Stimulated activated CD4-positive, alpha-beta T cell treated with anti-CD3 and anti-CD28 coated beads, Interleukin-15, amount 100 ng/mL, for 24 hours (primary cell): Measurements from ENCODE around the gene TOR1B.
"Not testable (repeated sequence)": the region's sequence is repeated elsewhere in the genome, so short reads cannot be mapped to it uniquely, and the experiment has no call there.

Source experiments
- DNase-seq: peaks from one replicate; pipeline ENCODE4 v3.0.0-alpha.2; 2020

The TOR1B gene

GRCh38 chr9:129802833-129803675, at the start of gene TOR1B:
Gene TOR1B, plus strand, starts transcription at chr9:129803184. Its CDS starts 29 bp downstream, at chr9:129803213.
- DNase-seq: peak; percentile 94

- no peak for DNase-seq
Observed at GRCh38 chr9:129755151-129755550, 47.8 kb upstream of the TOR1B start.

- DNase-seq: no peak
Observed at GRCh38 chr9:129756191-129756590, 46.8 kb upstream of the TOR1B start.

- no peak for DNase-seq
Observed at GRCh38 chr9:129757045-129757444, 45.9 kb upstream of the TOR1B start.

- DNase-seq: no peak
Observed at GRCh38 chr9:129759319-129759718, 43.7 kb upstream of the TOR1B start.

GRCh38 chr9:129759804-129760502, 43.0 kb upstream of the TOR1B start:
- no peak for DNase-seq

- not testable (repeated sequence) for DNase-seq
Observed at GRCh38 chr9:129760784-129761183, 42.2 kb upstream of the TOR1B start.

- no peak for DNase-seq
Observed at GRCh38 chr9:129761293-129761900, 41.6 kb upstream of the TOR1B start.

- DNase-seq: no peak
Observed at GRCh38 chr9:129761901-129762369, 41.0 kb upstream of the TOR1B start.

GRCh38 chr9:129762370-129762984, 40.5 kb upstream of the TOR1B start:
- not testable (repeated sequence) for DNase-seq

- DNase-seq: no peak
Observed at GRCh38 chr9:129762985-129763926, 39.7 kb upstream of the TOR1B start.

- DNase-seq: no peak
Observed at GRCh38 chr9:129765764-129766317, 37.1 kb upstream of the TOR1B start.

GRCh38 chr9:129768486-129768885, 34.5 kb upstream of the TOR1B start:
- no peak for DNase-seq

- no peak for DNase-seq
Observed at GRCh38 chr9:129769669-129770068, 33.3 kb upstream of the TOR1B start.

GRCh38 chr9:129770741-129771140, 32.2 kb upstream of the TOR1B start:
- DNase-seq: no peak

- no peak for DNase-seq
Observed at GRCh38 chr9:129773262-129774048, 29.5 kb upstream of the TOR1B start.

GRCh38 chr9:129774791-129775447, 28.1 kb upstream of the TOR1B start:
- no peak for DNase-seq

- no peak for DNase-seq
Observed at GRCh38 chr9:129775448-129775798, 27.6 kb upstream of the TOR1B start.

GRCh38 chr9:129776096-129776495, 26.9 kb upstream of the TOR1B start:
- not testable (repeated sequence) for DNase-seq

GRCh38 chr9:129776566-129776937, 26.4 kb upstream of the TOR1B start:
- DNase-seq: no peak
